ENCODE measurements around the gene MRPS15. TPM values are rescaled to one million over a fixed set of nuclear protein-coding genes. Genes with fewer than 3 reads are reported as not detected.
"Not testable (repeated sequence)": the region's sequence is repeated elsewhere in the genome, so short reads cannot be mapped to it uniquely, and the experiment has no call there.

Gene MRPS15
- total RNA-seq, 4 donors from 2014 or later: 106 to 215 (median 160) TPM

- TF ChIP-seq POLR2A (IDR thresholded peaks at IDR 0.05) (no peak), CTCF (IDR thresholded peaks at IDR 0.05 in 4 of 5, conservative IDR thresholded peaks at IDR 0.05 in 1 of 5) (no peak)
- DNase-seq (no peak), ATAC-seq (no peak)
- peaks cover 0 to 24% (median 7%) of the 10 kb centered on the region in 3 donors for H3K27me3 ChIP-seq
- no peaks in the 10 kb centered on the region for H3K36me3 ChIP-seq
- intact Hi-C loops (cut with DNase I; ENCODE audit: low total_unique reads) (no loop called here), in situ Hi-C loops (cut with MboI; ENCODE audit: low sequenced_read_pairs in 4 of 4) (no loop called here)
- H3K4me3 ChIP-seq: no peak overlapping the region
- no peaks in the 10 kb centered on the region for H3K4me1 ChIP-seq
- no peaks in the 10 kb centered on the region for H3K9me3 ChIP-seq
- no peak overlapping the region for H3K27ac ChIP-seq
Observed at GRCh38 chr1:36502616-36503015, 38.4 kb upstream of the MRPS15 start.

- H3K9me3 ChIP-seq; H3K4me3 ChIP-seq; H3K27ac ChIP-seq; ATAC-seq; H3K4me1 ChIP-seq; DNase-seq; H3K36me3 ChIP-seq; in situ Hi-C loops (cut with MboI; ENCODE audit: low sequenced_read_pairs in 4 of 4); intact Hi-C loops (cut with DNase I; ENCODE audit: low total_unique reads): not testable (repeated sequence)
- H3K27me3 ChIP-seq: peaks cover 0 to 20% (median 7%) of the 10 kb centered on the region in 3 donors
Observed at GRCh38 chr1:36501911-36502310, 37.7 kb upstream of the MRPS15 start.

GRCh38 chr1:36497207-36497606 lies 33.0 kb upstream of the MRPS15 start:
- no peaks in the 10 kb centered on the region for H3K4me1 ChIP-seq
- H3K36me3 ChIP-seq: no peaks in the 10 kb centered on the region
- in situ Hi-C loops (cut with MboI; ENCODE audit: low sequenced_read_pairs in 4 of 4) (no loop called here), intact Hi-C loops (cut with DNase I; ENCODE audit: low total_unique reads) (no loop called here)
- H3K4me3 ChIP-seq: no peak overlapping the region
- DNase-seq (no peak), ATAC-seq (no peak)
- H3K9me3 ChIP-seq: no peaks in the 10 kb centered on the region
- H3K27ac ChIP-seq: no peak overlapping the region
- peaks cover 0 to 2% (median 0%) of the 10 kb centered on the region in 3 donors for H3K27me3 ChIP-seq
- no peak for TF ChIP-seq CTCF (IDR thresholded peaks at IDR 0.05 in 4 of 5, conservative IDR thresholded peaks at IDR 0.05 in 1 of 5)

- intact Hi-C loops (cut with DNase I; ENCODE audit: low total_unique reads): no loop called here
- DNase-seq: no peak
- TF ChIP-seq POLR2A (IDR thresholded peaks at IDR 0.05) (no peak), CTCF (IDR thresholded peaks at IDR 0.05 in 4 of 5, conservative IDR thresholded peaks at IDR 0.05 in 1 of 5) (no peak)
- Histone ChIP-seq H3K9me3 (no peaks in the 10 kb centered on the region), H3K4me1 (no peaks in the 10 kb centered on the region), H3K27ac (no peak overlapping the region), H3K27me3 (peaks cover 0 to 2% (median 0%) of the 10 kb centered on the region in 3 donors), H3K36me3 (no peaks in the 10 kb centered on the region), H3K4me3 (no peak overlapping the region)
- ATAC-seq: no peak
- in situ Hi-C loops (cut with MboI; ENCODE audit: low sequenced_read_pairs in 4 of 4): no loop called here
Observed at GRCh38 chr1:36494971-36495370, 30.8 kb upstream of the MRPS15 start.

GRCh38 chr1:36493524-36493923 lies 29.3 kb upstream of the MRPS15 start:
- no peak overlapping the region for H3K27ac ChIP-seq
- intact Hi-C loops (cut with DNase I; ENCODE audit: low total_unique reads): no loop called here

More at GRCh38 chr1:36493524-36493923, 29.3 kb upstream of the MRPS15 start:
- peaks cover 0 to 2% (median 0%) of the 10 kb centered on the region in 3 donors for H3K27me3 ChIP-seq
- no peak for ATAC-seq
- in situ Hi-C loops (cut with MboI; ENCODE audit: low sequenced_read_pairs in 4 of 4): no loop called here
- no peaks in the 10 kb centered on the region for H3K4me1 ChIP-seq
- H3K9me3 ChIP-seq: no peaks in the 10 kb centered on the region
- no peaks in the 10 kb centered on the region for H3K36me3 ChIP-seq
- no peak overlapping the region for H3K4me3 ChIP-seq
- no peak for DNase-seq
- TF ChIP-seq CTCF (IDR thresholded peaks at IDR 0.05 in 4 of 5, conservative IDR thresholded peaks at IDR 0.05 in 1 of 5): no peak
- no peak for TF ChIP-seq POLR2A (IDR thresholded peaks at IDR 0.05)
